HUES48 (cell line): ENCODE measurements around the gene UNK.
A peak's percentile ranks its signal among the peaks of the same experiment; 100 is the strongest.

Experiments
- H3K27ac ChIP-seq: one replicate; pipeline ENCODE4 v1.7.0; 2013; ENCODE audit warnings: low read depth, low read length, inconsistent platforms
- H3K27me3 ChIP-seq: 2 replicates; pipeline ENCODE4 v1.6.1; 2013; ENCODE audit warnings: mild to moderate bottlenecking, low read length; ENCODE audit not compliant: control insufficient read depth, insufficient read depth
- H3K36me3 ChIP-seq: 2 replicates; pipeline ENCODE4 v1.6.1; 2013; ENCODE audit warnings: low read length; ENCODE audit not compliant: control insufficient read depth, insufficient read depth
- H3K4me1 ChIP-seq: 2 replicates; pipeline ENCODE4 v1.6.1; 2013; ENCODE audit warnings: mild to moderate bottlenecking, low read length; ENCODE audit not compliant: control insufficient read depth, insufficient read depth
- H3K4me3 ChIP-seq: 2 replicates; pipeline ENCODE4 v1.5.1; 2013; ENCODE audit warnings: mild to moderate bottlenecking, low read depth, low read length
- H3K9ac ChIP-seq: 2 replicates; pipeline ENCODE4 v1.6.1; 2013; ENCODE audit warnings: mild to moderate bottlenecking, low read depth, low read length, moderate library complexity
- H3K9me3 ChIP-seq: 2 replicates; pipeline ENCODE4 v1.6.1; 2013; ENCODE audit warnings: low read length; ENCODE audit not compliant: control insufficient read depth, insufficient read depth

UNK gene

GRCh38 chr17:75832164-75832651 lies 47.6 kb downstream of the UNK start:
- Histone ChIP-seq H3K27ac (peak overlapping the region; percentile 21), H3K4me1 (peaks cover 31% of the 10 kb centered on the region), H3K9ac (no peak overlapping the region), H3K27me3 (no peaks in the 10 kb centered on the region), H3K9me3 (no peaks in the 10 kb centered on the region), H3K36me3 (no peaks in the 10 kb centered on the region), H3K4me3 (peak overlapping the region; percentile 36)

- no peaks in the 10 kb centered on the region for H3K9me3 ChIP-seq
- H3K36me3 ChIP-seq = no peaks in the 10 kb centered on the region
- no peaks in the 10 kb centered on the region for H3K27me3 ChIP-seq
- H3K27ac ChIP-seq = peak overlapping the region; percentile 21
- H3K4me3 ChIP-seq = peak overlapping the region; percentile 36
- H3K4me1 ChIP-seq = peaks cover 28% of the 10 kb centered on the region
- H3K9ac ChIP-seq = no peak overlapping the region
These were observed 48.2 kb downstream of the UNK start for GRCh38 chr17:75832652-75833400.

DNA sequence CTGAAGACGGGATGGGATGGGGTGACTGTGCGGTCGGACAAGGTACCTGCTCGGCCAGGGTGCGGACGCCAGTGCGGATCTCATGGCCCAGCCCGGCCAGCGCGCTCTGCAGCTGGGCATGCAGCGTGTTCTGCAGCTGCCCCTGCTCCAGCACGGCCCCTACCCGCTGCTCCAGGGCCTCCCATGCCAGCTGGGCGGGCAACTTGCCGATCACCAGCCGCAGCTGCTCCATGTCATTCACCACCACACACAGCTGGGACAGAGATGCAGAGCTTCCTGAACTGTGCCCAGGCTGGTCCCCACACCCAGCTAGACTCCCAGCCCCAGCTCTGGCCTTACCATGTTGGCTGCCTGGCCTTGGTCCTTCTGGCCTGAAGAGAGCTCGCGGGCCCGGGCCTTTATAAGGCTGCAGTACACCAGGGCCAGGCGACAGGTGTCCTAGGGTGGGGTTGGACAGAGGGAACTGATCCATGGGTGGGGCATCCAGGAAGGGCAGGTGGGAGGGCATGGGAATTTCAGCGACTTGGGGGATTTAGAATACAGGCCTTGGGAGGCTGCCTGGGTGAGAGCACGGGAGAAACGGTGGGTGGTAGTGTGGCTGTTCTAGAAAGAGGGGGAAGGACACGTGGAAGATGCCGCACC lies 49.8 kb downstream of the UNK start:
- Histone ChIP-seq H3K27me3 (no peaks in the 10 kb centered on the region), H3K36me3 (no peaks in the 10 kb centered on the region), H3K9ac (no peak overlapping the region), H3K4me3 (no peak overlapping the region), H3K27ac (no peak overlapping the region), H3K9me3 (no peaks in the 10 kb centered on the region), H3K4me1 (peaks cover 24% of the 10 kb centered on the region)

DNA sequence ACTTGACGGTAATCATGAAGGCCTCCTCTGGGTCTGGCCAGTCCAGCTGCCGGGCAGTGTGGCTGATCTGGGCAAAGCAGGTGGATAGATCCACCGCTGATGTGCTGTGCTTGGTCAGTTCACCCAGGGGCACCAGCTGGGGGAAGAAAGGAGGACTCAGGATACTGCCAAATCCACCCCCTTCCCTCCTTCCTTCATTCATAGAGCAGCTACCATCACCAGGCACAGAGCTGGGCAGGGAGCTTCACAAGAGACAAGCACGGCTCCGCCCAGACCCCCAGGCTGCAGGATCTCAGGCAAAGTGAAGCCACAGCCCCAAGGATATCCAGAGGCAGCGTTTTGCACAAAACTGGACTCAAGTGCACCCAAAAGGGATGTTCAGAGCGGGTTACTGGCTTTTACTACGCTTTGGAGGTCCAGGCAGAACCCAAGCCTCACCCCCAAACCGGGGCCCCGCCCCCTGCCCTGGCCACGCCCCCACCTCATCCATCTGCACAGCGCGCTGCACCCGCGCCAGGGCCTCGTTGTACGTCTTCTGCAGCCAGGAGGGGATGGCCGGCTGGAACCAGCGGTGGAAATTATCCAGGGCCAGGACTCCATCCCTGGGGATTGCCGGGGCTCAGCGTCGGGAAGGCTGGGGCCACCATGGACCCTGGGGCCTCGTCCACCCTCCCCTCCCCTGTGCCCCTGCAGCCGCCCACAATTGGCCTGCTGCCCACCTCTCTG lies 50.5 kb downstream of the UNK start:
- Histone ChIP-seq H3K36me3 (no peaks in the 10 kb centered on the region), H3K9ac (no peak overlapping the region), H3K27ac (no peak overlapping the region), H3K4me3 (no peak overlapping the region), H3K9me3 (no peaks in the 10 kb centered on the region), H3K27me3 (no peaks in the 10 kb centered on the region), H3K4me1 (peaks cover 23% of the 10 kb centered on the region)

DNA sequence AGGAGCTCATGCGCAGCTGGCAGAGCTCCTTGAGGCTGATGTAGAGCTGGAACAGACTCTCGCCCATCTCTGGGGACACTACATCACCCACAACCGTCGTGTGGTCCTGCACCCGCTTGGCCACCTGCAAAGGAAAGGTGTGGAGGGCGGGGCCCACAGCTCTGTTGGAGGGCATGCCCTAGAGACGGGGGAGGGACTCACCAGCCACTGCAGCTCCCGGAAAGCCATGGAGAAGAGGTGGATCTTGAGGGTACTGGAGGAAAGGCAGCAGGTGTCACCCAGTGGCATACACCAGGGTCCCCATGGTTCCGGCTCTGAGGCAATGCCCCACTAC lies 51.0 kb downstream of the UNK start:
- H3K9ac ChIP-seq = no peak overlapping the region

GRCh38 chr17:75836605-75837004 lies 52.0 kb downstream of the UNK start:
- Histone ChIP-seq H3K36me3 (no peaks in the 10 kb centered on the region), H3K9me3 (no peaks in the 10 kb centered on the region), H3K27ac (no peak overlapping the region), H3K4me1 (peaks cover 14% of the 10 kb centered on the region), H3K27me3 (no peaks in the 10 kb centered on the region), H3K9ac (no peak overlapping the region), H3K4me3 (no peak overlapping the region)

More for the DNA sequence above, 51.0 kb downstream of the UNK start:
- H3K36me3 ChIP-seq = no peaks in the 10 kb centered on the region
- H3K4me1 ChIP-seq = peaks cover 19% of the 10 kb centered on the region
- no peak overlapping the region for H3K27ac ChIP-seq
- H3K9me3 ChIP-seq = no peaks in the 10 kb centered on the region
- no peaks in the 10 kb centered on the region for H3K27me3 ChIP-seq
- H3K4me3 ChIP-seq = no peak overlapping the region

GRCh38 chr17:75837899-75838298 lies 53.3 kb downstream of the UNK start:
- Histone ChIP-seq H3K27me3 (no peaks in the 10 kb centered on the region), H3K4me3 (no peak overlapping the region), H3K27ac (no peak overlapping the region), H3K36me3 (no peaks in the 10 kb centered on the region), H3K9me3 (no peaks in the 10 kb centered on the region), H3K9ac (no peak overlapping the region), H3K4me1 (peaks cover 7% of the 10 kb centered on the region)

GRCh38 chr17:75838410-75838809 lies 53.8 kb downstream of the UNK start:
- Histone ChIP-seq H3K9ac (no peak overlapping the region), H3K27ac (no peak overlapping the region), H3K9me3 (no peaks in the 10 kb centered on the region), H3K4me3 (no peak overlapping the region), H3K4me1 (peaks cover 2% of the 10 kb centered on the region), H3K36me3 (no peaks in the 10 kb centered on the region), H3K27me3 (no peaks in the 10 kb centered on the region)

DNA sequence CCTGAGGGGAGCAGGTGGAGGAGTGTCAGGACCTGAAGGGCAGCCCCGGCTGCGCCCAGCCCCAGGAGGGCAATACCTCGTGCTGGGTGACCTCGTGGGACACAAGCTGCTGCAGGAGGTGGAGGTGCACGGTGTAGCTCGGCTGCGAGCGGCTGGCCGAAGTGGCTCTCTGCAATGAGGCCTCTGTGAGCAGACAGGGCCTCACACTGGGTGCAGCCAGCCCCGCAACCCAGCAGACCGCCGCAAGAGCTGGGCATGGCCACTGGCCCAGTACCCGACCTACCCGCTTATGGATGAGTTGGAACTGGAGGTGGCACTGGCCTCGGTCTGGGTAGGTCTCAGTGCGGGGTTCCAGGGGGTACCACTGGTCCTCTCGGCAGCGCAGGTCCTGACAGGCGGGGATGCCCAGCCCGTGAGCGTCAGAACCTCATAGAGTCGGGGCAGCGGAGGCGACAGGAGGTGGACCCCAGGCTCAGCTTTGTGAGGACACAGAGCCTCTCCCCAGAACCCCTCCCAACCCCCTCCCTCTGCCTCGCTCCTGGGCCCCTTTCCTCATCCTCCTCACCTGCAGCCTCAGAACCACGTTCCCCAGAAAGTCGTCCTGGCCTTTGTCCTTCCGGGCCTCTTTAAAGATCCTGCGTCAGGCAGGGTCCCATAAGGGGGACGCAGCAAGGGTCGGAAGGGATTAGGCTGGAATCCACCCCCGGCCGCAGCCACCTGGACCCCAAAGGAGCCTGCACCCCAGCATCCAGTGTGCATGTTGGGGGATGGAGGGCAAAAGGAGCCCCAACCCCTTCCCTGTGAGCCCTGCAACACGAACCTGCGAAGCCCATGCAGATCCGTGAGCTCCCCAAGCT lies 55.6 kb downstream of the UNK start:
- Histone ChIP-seq H3K36me3 (no peaks in the 10 kb centered on the region), H3K27me3 (no peaks in the 10 kb centered on the region), H3K4me1 (peaks cover 4% of the 10 kb centered on the region; the same call in 1 of the 2 replicates), H3K9me3 (no peaks in the 10 kb centered on the region), H3K27ac (no peak overlapping the region), H3K9ac (no peak overlapping the region), H3K4me3 (no peak overlapping the region)

DNA sequence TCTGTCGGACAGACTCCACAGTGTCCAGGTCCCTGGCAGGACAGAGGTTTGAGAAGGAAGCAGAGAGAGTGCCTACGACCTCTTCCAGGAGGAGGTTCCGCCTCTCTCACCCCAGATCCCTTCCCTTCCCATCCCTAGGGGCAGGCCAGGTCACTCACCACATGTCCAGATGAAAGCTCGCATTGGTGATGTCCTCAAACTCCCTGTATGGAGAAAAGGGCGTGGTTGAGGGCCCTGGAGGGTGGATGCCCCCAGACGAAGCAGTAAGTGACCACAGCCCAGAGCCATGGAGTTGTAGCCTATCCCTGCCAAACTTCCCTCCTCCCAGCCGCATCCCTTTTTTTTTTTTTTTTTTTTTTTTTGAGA lies 56.2 kb downstream of the UNK start:
- H3K27me3 ChIP-seq = no peaks in the 10 kb centered on the region
- no peaks in the 10 kb centered on the region for H3K36me3 ChIP-seq
- H3K9me3 ChIP-seq = no peaks in the 10 kb centered on the region
- H3K4me1 ChIP-seq = peaks cover 7% of the 10 kb centered on the region; the same call in 1 of the 2 replicates
- H3K27ac ChIP-seq = no peak overlapping the region
- H3K9ac ChIP-seq = no peak overlapping the region
- H3K4me3 ChIP-seq = no peak overlapping the region
